COLO668 (cell line): ENCODE results near the gene GRIP2.
A peak's percentile ranks its signal among the peaks of the same experiment; 100 is the strongest.

Experiments used
- DNase-seq: peaks from one replicate; lab custom pipeline; 2025; ENCODE audit not compliant: unreplicated experiment; lab: John Stamatoyannopoulos, UW

GRIP2 gene

GRCh38 chr3:14455571-14456317 is 84.4 kb downstream of the GRIP2 start:
- no peak for DNase-seq

GRCh38 chr3:14454639-14455310 is 85.4 kb downstream of the GRIP2 start:
- DNase-seq: no peak

- no peak for DNase-seq
These were observed 86.1 kb downstream of the GRIP2 start for GRCh38 chr3:14453876-14454638.

GRCh38 chr3:14452740-14453710 is 87.1 kb downstream of the GRIP2 start:
- peak; percentile 81 for DNase-seq

- DNase-seq: peak; percentile 67
These were observed 88.0 kb downstream of the GRIP2 start for GRCh38 chr3:14451844-14452739.

GRCh38 chr3:14450922-14451606 is 89.1 kb downstream of the GRIP2 start:
- no peak for DNase-seq

- DNase-seq: no peak
These were observed 89.6 kb downstream of the GRIP2 start for GRCh38 chr3:14450506-14450905.

GRCh38 chr3:14448756-14449727 is 91.1 kb downstream of the GRIP2 start:
- DNase-seq: no peak

GRCh38 chr3:14448063-14448462 is 92.1 kb downstream of the GRIP2 start:
- no peak for DNase-seq

- DNase-seq: no peak
These were observed 93.1 kb downstream of the GRIP2 start for GRCh38 chr3:14446988-14447570.

GRCh38 chr3:14445773-14446172 is 94.4 kb downstream of the GRIP2 start:
- DNase-seq: no peak

GRCh38 chr3:14444380-14444779 is 95.8 kb downstream of the GRIP2 start:
- no peak for DNase-seq

- DNase-seq: no peak
These were observed 98.2 kb downstream of the GRIP2 start for GRCh38 chr3:14441920-14442300.

- DNase-seq: no peak
These were observed 98.8 kb downstream of the GRIP2 start for GRCh38 chr3:14441240-14441919.

- DNase-seq: peak; percentile 18
These were observed 99.5 kb downstream of the GRIP2 start for GRCh38 chr3:14440531-14441239.

- DNase-seq: peak; percentile 21
These were observed 100.0 kb downstream of the GRIP2 start for GRCh38 chr3:14440168-14440518.
